Measurements from ENCODE around the gene FNBP1L.

GRCh38 chr1:93450321-93450720, 2.4 kb downstream of the FNBP1L start:
- TF ChIP-seq POLR2A (IDR thresholded peaks at IDR 0.05) (no peak), CTCF (IDR thresholded peaks at IDR 0.05) (no peak)
